ENCODE results near the gene MAF. TPM values are rescaled to one million over a fixed set of nuclear protein-coding genes. Genes with fewer than 3 reads are reported as not detected.
A peak's percentile ranks its signal among the peaks of the same experiment; 100 is the strongest.

Gene MAF
- total RNA-seq, 1 donor from 2014 or later: 7.3 TPM

- H3K4me3 ChIP-seq (ENCODE audit: low read depth, low read length): peak overlapping the region; percentile 77
- DNase-seq (ENCODE audit: low read depth): no peak
- TF ChIP-seq CTCF (conservative IDR thresholded peaks at IDR 0.05; ENCODE audit: low read depth, low read length): no peak
These were observed 5.3 kb downstream of the MAF start for GRCh38 chr16:79595231-79595641.

- no peak for TF ChIP-seq CTCF (conservative IDR thresholded peaks at IDR 0.05; ENCODE audit: low read depth, low read length)
- no peak for DNase-seq (ENCODE audit: low read depth)
- no peak overlapping the region for H3K4me3 ChIP-seq (ENCODE audit: low read depth, low read length)
These were observed 6.8 kb downstream of the MAF start for GRCh38 chr16:79593754-79594153.

- peak overlapping the region; percentile 25 for H3K4me3 ChIP-seq (ENCODE audit: low read depth, low read length)
- TF ChIP-seq CTCF (conservative IDR thresholded peaks at IDR 0.05; ENCODE audit: low read depth, low read length): no peak
- DNase-seq (ENCODE audit: low read depth): no peak
These were observed 7.4 kb downstream of the MAF start for GRCh38 chr16:79593074-79593531.

GRCh38 chr16:79592186-79592585 lies 8.4 kb downstream of the MAF start:
- DNase-seq (ENCODE audit: low read depth): no peak
- H3K4me3 ChIP-seq (ENCODE audit: low read depth, low read length): no peak overlapping the region
- no peak for TF ChIP-seq CTCF (conservative IDR thresholded peaks at IDR 0.05; ENCODE audit: low read depth, low read length)

- no peak for TF ChIP-seq CTCF (conservative IDR thresholded peaks at IDR 0.05; ENCODE audit: low read depth, low read length)
- H3K4me3 ChIP-seq (ENCODE audit: low read depth, low read length): peak overlapping the region; percentile 53
- DNase-seq (ENCODE audit: low read depth): no peak
These were observed 10.9 kb downstream of the MAF start for GRCh38 chr16:79589601-79590102.

- H3K4me3 ChIP-seq (ENCODE audit: low read depth, low read length): no peak overlapping the region
- no peak for DNase-seq (ENCODE audit: low read depth)
- TF ChIP-seq CTCF (conservative IDR thresholded peaks at IDR 0.05; ENCODE audit: low read depth, low read length): no peak
These were observed 12.6 kb downstream of the MAF start for GRCh38 chr16:79587897-79588296.

GRCh38 chr16:79587296-79587695 lies 13.2 kb downstream of the MAF start:
- H3K4me3 ChIP-seq (ENCODE audit: low read depth, low read length): no peak overlapping the region
- DNase-seq (ENCODE audit: low read depth): no peak
- TF ChIP-seq CTCF (conservative IDR thresholded peaks at IDR 0.05; ENCODE audit: low read depth, low read length): no peak
